ENCODE results near the gene NAALADL2.

The NAALADL2 gene

GRCh38 chr3:175383371-175383770 is 524.2 kb downstream of the NAALADL2 start:
- no peak for DNase-seq
- TF ChIP-seq CTCF (IDR thresholded peaks at IDR 0.05; ENCODE audit: low read depth, low read length, missing control alignments): no peak
- no peak overlapping the region for H3K27ac ChIP-seq
- in situ Hi-C loops (cut with HindIII; ENCODE audit: low pct_ligation_motif_present, low sequenced_read_pairs): no loop called here
- no peaks in the 10 kb centered on the region for H3K36me3 ChIP-seq (replicated peaks)
- H3K27me3 ChIP-seq (replicated peaks): no peaks in the 10 kb centered on the region
- no peak overlapping the region for H3K4me3 ChIP-seq (ENCODE audit: low read depth, low read length)

- in situ Hi-C loops (cut with HindIII; ENCODE audit: low pct_ligation_motif_present, low sequenced_read_pairs): no loop called here
These were observed 524.7 kb downstream of the NAALADL2 start for GRCh38 chr3:175383813-175384212.

GRCh38 chr3:175384569-175384968 is 525.4 kb downstream of the NAALADL2 start:
- TF ChIP-seq CTCF (IDR thresholded peaks at IDR 0.05; ENCODE audit: low read depth, low read length, missing control alignments): no peak
- no peak overlapping the region for H3K4me3 ChIP-seq (ENCODE audit: low read depth, low read length)
- no peak overlapping the region for H3K27ac ChIP-seq
- no peaks in the 10 kb centered on the region for H3K36me3 ChIP-seq (replicated peaks)
- H3K27me3 ChIP-seq (replicated peaks): no peaks in the 10 kb centered on the region
- in situ Hi-C loops (cut with HindIII; ENCODE audit: low pct_ligation_motif_present, low sequenced_read_pairs): no loop called here
- DNase-seq: no peak

More at GRCh38 chr3:175383813-175384212, 524.7 kb downstream of the NAALADL2 start:
- Histone ChIP-seq H3K36me3 (replicated peaks) (no peaks in the 10 kb centered on the region), H3K4me3 (ENCODE audit: low read depth, low read length) (no peak overlapping the region), H3K27me3 (replicated peaks) (no peaks in the 10 kb centered on the region), H3K27ac (no peak overlapping the region)
- no peak for TF ChIP-seq CTCF (IDR thresholded peaks at IDR 0.05; ENCODE audit: low read depth, low read length, missing control alignments)
- DNase-seq: no peak

DNA sequence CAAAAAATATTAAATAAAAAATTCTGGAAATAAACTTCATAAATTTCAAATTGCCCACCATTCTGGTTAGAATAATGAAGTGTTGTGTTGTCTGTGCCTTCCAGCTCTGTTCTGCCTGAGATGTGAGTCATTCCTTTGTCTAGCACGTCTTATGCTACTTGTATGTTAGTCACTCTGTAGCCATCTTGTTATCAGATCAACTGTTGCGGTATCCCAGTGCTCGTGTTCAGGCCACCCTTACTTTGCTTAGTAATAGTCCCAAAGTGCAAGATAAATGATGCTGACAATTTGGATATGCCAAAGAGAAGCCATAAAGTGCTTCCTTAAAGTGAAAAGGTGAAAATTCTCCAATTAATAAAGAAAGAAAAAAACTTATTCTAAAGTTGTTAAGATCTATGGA is 527.5 kb downstream of the NAALADL2 start:
- TF ChIP-seq CTCF (IDR thresholded peaks at IDR 0.05; ENCODE audit: low read depth, low read length, missing control alignments): no peak
- in situ Hi-C loops (cut with HindIII; ENCODE audit: low pct_ligation_motif_present, low sequenced_read_pairs): no loop called here
- H3K27ac ChIP-seq: peak overlapping the region; percentile 32

DNA sequence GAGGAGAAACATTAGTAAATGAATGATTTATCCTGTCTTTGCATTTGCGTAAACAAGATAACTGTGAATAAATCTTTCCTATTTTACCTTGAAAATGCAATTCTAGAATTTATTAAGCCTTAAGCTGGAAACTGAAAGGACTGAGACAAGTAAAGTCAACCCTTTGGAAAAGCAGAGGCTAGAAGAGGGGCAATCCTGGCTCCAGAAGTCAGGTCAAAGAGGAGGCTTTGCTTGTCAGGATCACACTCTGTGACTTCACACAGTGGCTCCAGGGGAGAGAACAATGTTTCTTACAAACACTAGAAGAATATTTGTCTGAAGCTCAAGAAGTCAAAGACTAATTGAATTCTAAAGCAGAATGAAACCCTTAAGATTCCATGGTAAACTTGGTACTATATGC is 530.4 kb downstream of the NAALADL2 start:
- Histone ChIP-seq H3K27ac (no peak overlapping the region), H3K27me3 (replicated peaks) (no peaks in the 10 kb centered on the region), H3K36me3 (replicated peaks) (no peaks in the 10 kb centered on the region), H3K4me3 (ENCODE audit: low read depth, low read length) (no peak overlapping the region)
- TF ChIP-seq CTCF (IDR thresholded peaks at IDR 0.05; ENCODE audit: low read depth, low read length, missing control alignments): no peak
- no peak for DNase-seq
- in situ Hi-C loops (cut with HindIII; ENCODE audit: low pct_ligation_motif_present, low sequenced_read_pairs): no loop called here

More for the DNA sequence above, 527.5 kb downstream of the NAALADL2 start:
- H3K36me3 ChIP-seq (replicated peaks): no peaks in the 10 kb centered on the region
- H3K4me3 ChIP-seq (ENCODE audit: low read depth, low read length): no peak overlapping the region
- peak; percentile 96 for DNase-seq
- no peaks in the 10 kb centered on the region for H3K27me3 ChIP-seq (replicated peaks)

- no peak for DNase-seq
- Histone ChIP-seq H3K27me3 (replicated peaks) (no peaks in the 10 kb centered on the region), H3K27ac (no peak overlapping the region), H3K4me3 (ENCODE audit: low read depth, low read length) (no peak overlapping the region), H3K36me3 (replicated peaks) (no peaks in the 10 kb centered on the region)
- no peak for TF ChIP-seq CTCF (IDR thresholded peaks at IDR 0.05; ENCODE audit: low read depth, low read length, missing control alignments)
- in situ Hi-C loops (cut with HindIII; ENCODE audit: low pct_ligation_motif_present, low sequenced_read_pairs): no loop called here
These were observed 532.5 kb downstream of the NAALADL2 start for GRCh38 chr3:175391601-175392000.
